IPS-18a (cell line): ENCODE measurements around the gene ADRA2C.

Experiments
- H3K27ac ChIP-seq: one replicate; pipeline ENCODE4 v1.5.1; 2013; ENCODE audit warnings: low read length
- H3K27me3 ChIP-seq: one replicate; pipeline ENCODE4 v1.6.1; 2013; ENCODE audit warnings: mild to moderate bottlenecking, low read length; ENCODE audit not compliant: control insufficient read depth, insufficient read depth
- H3K36me3 ChIP-seq: one replicate; pipeline ENCODE4 v1.6.1; 2013; ENCODE audit warnings: low read depth, low read length; ENCODE audit not compliant: control insufficient read depth
- H3K4me1 ChIP-seq: one replicate; pipeline ENCODE4 v1.6.1; 2013; ENCODE audit warnings: low read depth, low read length; ENCODE audit not compliant: control insufficient read depth
- H3K4me3 ChIP-seq: one replicate; pipeline ENCODE4 v1.5.1; 2013; ENCODE audit warnings: low read length
- H3K9ac ChIP-seq: one replicate; pipeline ENCODE4 v1.6.1; 2013; ENCODE audit warnings: mild to moderate bottlenecking, low read length, moderate library complexity
- H3K9me3 ChIP-seq: one replicate; pipeline ENCODE4 v1.6.1; 2013; ENCODE audit warnings: low read depth, low read length; ENCODE audit not compliant: control insufficient read depth

ADRA2C gene

GRCh38 chr4:3766036-3766784 lies at the start of gene ADRA2C:
TSS of gene ADRA2C (plus strand) at chr4:3766385. CDS start at chr4:3766607, 222 bp downstream.
- Histone ChIP-seq H3K9me3 (no peaks in the 10 kb centered on the region), H3K4me1 (peaks cover 5% of the 10 kb centered on the region), H3K27ac (no peak within 1 kb of the TSS), H3K4me3 (peak within 1 kb of the TSS; percentile 61), H3K27me3 (peaks cover 48% of the 10 kb centered on the region), H3K36me3 (no peaks in the 10 kb centered on the region), H3K9ac (no peak within 1 kb of the TSS)

DNA sequence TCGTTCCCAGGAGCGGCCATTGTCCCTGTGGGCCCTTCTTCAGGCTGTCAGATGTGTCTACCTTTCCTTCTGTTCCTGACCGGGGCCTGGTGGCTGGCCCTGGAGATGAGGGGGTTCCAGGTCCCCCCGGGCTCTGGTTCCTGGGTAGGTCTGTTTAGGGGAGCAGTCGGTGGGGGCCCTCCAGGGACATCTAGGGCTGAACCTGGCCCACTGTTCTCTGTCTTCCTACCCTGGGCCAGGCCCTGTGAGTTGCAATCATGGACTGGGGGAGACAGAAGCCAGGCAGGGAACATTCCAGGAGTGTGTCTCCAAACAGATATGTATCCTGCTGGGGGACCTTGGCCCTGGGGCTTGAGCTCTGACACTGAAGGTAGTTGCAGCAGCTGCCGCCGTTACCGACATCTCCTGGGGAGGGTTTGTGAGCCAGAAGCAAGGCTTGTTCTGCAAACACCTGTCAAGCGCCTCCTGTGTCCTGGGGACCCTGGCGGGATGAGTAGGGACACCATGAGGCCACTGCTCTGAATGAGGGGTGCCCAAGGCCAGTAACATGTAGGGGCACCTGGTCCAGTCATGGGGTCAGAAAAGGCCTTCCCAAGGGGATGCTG lies 49.5 kb upstream of the ADRA2C start:
- H3K4me3 ChIP-seq, result no peak overlapping the region
- no peak overlapping the region for H3K9ac ChIP-seq
- H3K4me1 ChIP-seq, result no peaks in the 10 kb centered on the region
- H3K9me3 ChIP-seq, result peaks cover 6% of the 10 kb centered on the region
- H3K27ac ChIP-seq, result no peak overlapping the region
- H3K27me3 ChIP-seq, result no peaks in the 10 kb centered on the region
- no peaks in the 10 kb centered on the region for H3K36me3 ChIP-seq

DNA sequence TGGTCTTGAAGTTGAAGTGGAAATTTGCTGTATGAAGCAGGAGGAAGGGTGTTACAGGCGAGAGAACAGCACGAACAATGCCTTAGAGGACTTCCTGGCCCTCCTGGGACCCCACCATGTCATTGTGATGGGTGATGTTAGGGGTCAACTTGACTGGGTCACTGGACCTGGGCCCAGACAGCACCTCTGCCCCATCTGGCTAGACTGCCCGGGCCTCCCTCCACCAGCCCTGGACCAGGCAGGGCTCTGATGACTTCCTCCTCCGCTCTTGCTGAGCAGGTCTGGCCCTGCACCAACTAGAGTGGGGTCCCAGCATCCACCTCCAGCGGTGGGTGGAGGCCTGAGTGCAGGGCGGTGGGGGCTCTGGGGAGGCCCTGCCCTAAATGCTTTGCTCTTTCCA lies 48.9 kb upstream of the ADRA2C start:
- Histone ChIP-seq H3K4me1 (no peaks in the 10 kb centered on the region), H3K9me3 (peaks cover 6% of the 10 kb centered on the region), H3K4me3 (no peak overlapping the region), H3K36me3 (no peaks in the 10 kb centered on the region), H3K27me3 (no peaks in the 10 kb centered on the region), H3K9ac (no peak overlapping the region), H3K27ac (no peak overlapping the region)

DNA sequence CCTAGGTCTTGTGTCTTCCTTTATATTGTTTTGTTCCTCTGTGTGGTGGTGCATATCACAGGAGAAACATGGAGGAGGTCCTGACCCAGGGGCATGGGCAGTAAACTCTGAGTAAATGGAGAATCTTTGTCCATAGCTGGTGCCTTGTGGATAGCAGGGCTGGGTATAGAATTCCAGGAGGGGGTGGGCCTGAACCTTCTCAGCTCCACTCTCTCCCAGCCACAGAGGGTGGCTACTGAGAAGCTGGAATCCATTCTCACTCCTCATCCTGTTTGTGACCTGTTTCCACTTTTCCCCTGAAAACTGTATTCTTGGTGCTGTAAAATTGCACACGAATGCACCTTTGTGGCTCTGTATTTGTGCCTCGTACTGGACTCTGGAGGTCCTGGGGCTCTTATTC lies 47.7 kb upstream of the ADRA2C start:
- no peak overlapping the region for H3K27ac ChIP-seq
- peaks cover 6% of the 10 kb centered on the region for H3K9me3 ChIP-seq
- no peaks in the 10 kb centered on the region for H3K36me3 ChIP-seq
- H3K9ac ChIP-seq, result no peak overlapping the region
- peaks cover 10% of the 10 kb centered on the region for H3K27me3 ChIP-seq
- H3K4me3 ChIP-seq, result no peak overlapping the region
- no peaks in the 10 kb centered on the region for H3K4me1 ChIP-seq

GRCh38 chr4:3719191-3719590 lies 47.0 kb upstream of the ADRA2C start:
- Histone ChIP-seq H3K27ac (no peak overlapping the region), H3K4me3 (no peak overlapping the region), H3K4me1 (no peaks in the 10 kb centered on the region), H3K36me3 (no peaks in the 10 kb centered on the region), H3K27me3 (peaks cover 18% of the 10 kb centered on the region), H3K9ac (no peak overlapping the region), H3K9me3 (peaks cover 6% of the 10 kb centered on the region)

GRCh38 chr4:3719836-3720235 lies 46.3 kb upstream of the ADRA2C start:
- Histone ChIP-seq H3K9me3 (peaks cover 6% of the 10 kb centered on the region), H3K27ac (no peak overlapping the region), H3K9ac (no peak overlapping the region), H3K4me1 (peaks cover 4% of the 10 kb centered on the region), H3K4me3 (no peak overlapping the region), H3K27me3 (peaks cover 24% of the 10 kb centered on the region), H3K36me3 (no peaks in the 10 kb centered on the region)

GRCh38 chr4:3720466-3720865 lies 45.7 kb upstream of the ADRA2C start:
- Histone ChIP-seq H3K36me3 (no peaks in the 10 kb centered on the region), H3K9me3 (peaks cover 6% of the 10 kb centered on the region), H3K4me3 (no peak overlapping the region), H3K9ac (no peak overlapping the region), H3K27me3 (peaks cover 30% of the 10 kb centered on the region), H3K27ac (no peak overlapping the region), H3K4me1 (peaks cover 10% of the 10 kb centered on the region)

GRCh38 chr4:3721186-3721585 lies 45.0 kb upstream of the ADRA2C start:
- Histone ChIP-seq H3K9ac (no peak overlapping the region), H3K27me3 (peaks cover 36% of the 10 kb centered on the region), H3K9me3 (peaks cover 6% of the 10 kb centered on the region), H3K4me3 (no peak overlapping the region), H3K36me3 (no peaks in the 10 kb centered on the region), H3K4me1 (peaks cover 12% of the 10 kb centered on the region), H3K27ac (no peak overlapping the region)

DNA sequence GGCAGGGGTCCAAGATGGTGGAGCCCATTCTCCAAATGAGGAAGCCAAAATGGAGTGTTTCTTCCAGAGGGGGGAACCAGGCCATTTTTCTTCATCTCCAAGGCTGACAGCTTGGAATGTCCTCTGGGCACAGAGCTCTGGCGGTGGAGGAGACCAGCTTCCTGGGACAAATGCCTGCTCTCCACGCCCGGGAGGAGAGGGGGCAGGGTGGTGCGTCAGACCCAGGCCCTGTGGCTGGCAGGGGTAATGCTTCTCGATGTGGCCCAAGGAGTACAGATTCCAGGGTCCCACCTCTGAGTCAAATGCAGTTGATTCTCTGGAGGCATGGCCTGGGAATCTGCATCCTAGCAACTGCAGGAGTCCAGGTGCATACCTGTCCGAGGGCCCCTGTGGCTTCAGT lies 44.6 kb upstream of the ADRA2C start:
- Histone ChIP-seq H3K4me1 (peaks cover 12% of the 10 kb centered on the region), H3K27me3 (peaks cover 41% of the 10 kb centered on the region), H3K9ac (no peak overlapping the region), H3K36me3 (no peaks in the 10 kb centered on the region), H3K9me3 (peaks cover 6% of the 10 kb centered on the region), H3K4me3 (no peak overlapping the region), H3K27ac (no peak overlapping the region)

- peaks cover 44% of the 10 kb centered on the region for H3K27me3 ChIP-seq
- H3K9me3 ChIP-seq, result peaks cover 6% of the 10 kb centered on the region
- peaks cover 12% of the 10 kb centered on the region for H3K4me1 ChIP-seq
- no peaks in the 10 kb centered on the region for H3K36me3 ChIP-seq
- no peak overlapping the region for H3K4me3 ChIP-seq
- no peak overlapping the region for H3K9ac ChIP-seq
- no peak overlapping the region for H3K27ac ChIP-seq
These were observed 43.5 kb upstream of the ADRA2C start for GRCh38 chr4:3722446-3723231.

DNA sequence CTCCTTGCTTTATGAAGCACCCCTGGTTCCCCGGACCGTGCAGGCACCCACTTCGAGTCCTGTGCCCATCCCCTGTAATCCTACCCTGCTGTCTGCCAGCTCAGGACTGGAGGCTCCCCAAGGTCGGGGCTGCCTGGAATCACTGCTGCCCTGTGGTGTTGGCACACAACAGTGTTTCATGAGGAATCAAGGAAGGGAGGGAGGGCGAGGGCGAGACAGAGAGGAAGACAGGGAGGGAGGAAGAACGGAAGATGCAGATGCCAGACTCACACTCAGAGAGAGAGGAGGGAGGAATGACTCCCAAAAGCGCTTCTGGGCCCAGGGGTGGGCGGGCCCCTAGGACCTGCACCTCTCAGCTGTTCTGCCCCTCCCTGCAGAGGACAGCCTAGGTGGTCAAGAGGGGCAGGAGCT lies 42.9 kb upstream of the ADRA2C start:
- H3K36me3 ChIP-seq, result no peaks in the 10 kb centered on the region
- peaks cover 44% of the 10 kb centered on the region for H3K27me3 ChIP-seq
- no peak overlapping the region for H3K4me3 ChIP-seq
- peaks cover 14% of the 10 kb centered on the region for H3K4me1 ChIP-seq
- peaks cover 4% of the 10 kb centered on the region for H3K9me3 ChIP-seq
- H3K27ac ChIP-seq, result no peak overlapping the region
- no peak overlapping the region for H3K9ac ChIP-seq
